PFSK-1 (cell line): ENCODE data around the gene PTAR1.

Experiments
- POLR2AphosphoS5 ChIP-seq: IDR thresholded peaks from 2 replicates; pipeline ENCODE4 v1.6.1; 2012; ENCODE audit warnings: low read depth, mild to moderate bottlenecking, control low read depth, low read length, moderate library complexity
- SIN3A ChIP-seq: IDR thresholded peaks from 2 replicates; pipeline ENCODE4 v1.6.1; 2012; ENCODE audit warnings: mild to moderate bottlenecking, low read length, moderate library complexity, borderline replicate concordance; ENCODE audit not compliant: insufficient read depth
- TAF1 ChIP-seq: IDR thresholded peaks from 2 replicates; pipeline ENCODE4 v1.6.1; 2012; ENCODE audit warnings: low read length, control low read depth, borderline replicate concordance; ENCODE audit not compliant: insufficient read depth
- TF ChIP-seq, protein P1 (sequence below), 2 experiments: IDR thresholded peaks; 2 replicates each; pipeline versions ENCODE4 v1.6.1 to v1.8.0; 2011 to 2012; ENCODE audit warnings: low read depth in 2 of 2, low read length in 2 of 2, control low read depth in 1 of 2, inconsistent platforms in 1 of 2, mild to moderate bottlenecking in 1 of 2, moderate library complexity in 1 of 2; ENCODE audit not compliant: insufficient read depth in 1 of 2

DNA sequence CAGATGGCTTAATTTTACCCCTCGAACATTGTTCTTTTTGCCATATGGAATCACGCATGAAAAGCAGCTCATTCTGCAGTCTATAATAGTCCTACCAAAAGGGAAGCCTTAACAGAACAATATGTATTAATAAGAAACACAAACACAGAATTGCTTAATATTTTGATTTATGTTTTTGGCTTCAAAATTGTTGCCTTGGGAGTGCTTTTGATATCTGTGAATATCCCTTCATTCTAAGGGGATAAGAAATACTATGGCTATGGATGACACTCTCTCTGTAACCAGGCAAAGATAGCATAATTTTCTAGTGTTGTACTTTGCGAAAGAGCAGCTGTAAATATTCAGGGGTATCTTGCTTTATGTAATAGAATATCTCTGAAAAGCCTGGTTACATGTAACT, 34.5 kb upstream of the PTAR1 start:
- TF ChIP-seq POLR2AphosphoS5, result no peak
- TF ChIP-seq TAF1, result no peak
- TF ChIP-seq, protein P1, sequence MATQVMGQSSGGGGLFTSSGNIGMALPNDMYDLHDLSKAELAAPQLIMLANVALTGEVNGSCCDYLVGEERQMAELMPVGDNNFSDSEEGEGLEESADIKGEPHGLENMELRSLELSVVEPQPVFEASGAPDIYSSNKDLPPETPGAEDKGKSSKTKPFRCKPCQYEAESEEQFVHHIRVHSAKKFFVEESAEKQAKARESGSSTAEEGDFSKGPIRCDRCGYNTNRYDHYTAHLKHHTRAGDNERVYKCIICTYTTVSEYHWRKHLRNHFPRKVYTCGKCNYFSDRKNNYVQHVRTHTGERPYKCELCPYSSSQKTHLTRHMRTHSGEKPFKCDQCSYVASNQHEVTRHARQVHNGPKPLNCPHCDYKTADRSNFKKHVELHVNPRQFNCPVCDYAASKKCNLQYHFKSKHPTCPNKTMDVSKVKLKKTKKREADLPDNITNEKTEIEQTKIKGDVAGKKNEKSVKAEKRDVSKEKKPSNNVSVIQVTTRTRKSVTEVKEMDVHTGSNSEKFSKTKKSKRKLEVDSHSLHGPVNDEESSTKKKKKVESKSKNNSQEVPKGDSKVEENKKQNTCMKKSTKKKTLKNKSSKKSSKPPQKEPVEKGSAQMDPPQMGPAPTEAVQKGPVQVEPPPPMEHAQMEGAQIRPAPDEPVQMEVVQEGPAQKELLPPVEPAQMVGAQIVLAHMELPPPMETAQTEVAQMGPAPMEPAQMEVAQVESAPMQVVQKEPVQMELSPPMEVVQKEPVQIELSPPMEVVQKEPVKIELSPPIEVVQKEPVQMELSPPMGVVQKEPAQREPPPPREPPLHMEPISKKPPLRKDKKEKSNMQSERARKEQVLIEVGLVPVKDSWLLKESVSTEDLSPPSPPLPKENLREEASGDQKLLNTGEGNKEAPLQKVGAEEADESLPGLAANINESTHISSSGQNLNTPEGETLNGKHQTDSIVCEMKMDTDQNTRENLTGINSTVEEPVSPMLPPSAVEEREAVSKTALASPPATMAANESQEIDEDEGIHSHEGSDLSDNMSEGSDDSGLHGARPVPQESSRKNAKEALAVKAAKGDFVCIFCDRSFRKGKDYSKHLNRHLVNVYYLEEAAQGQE (IDR thresholded peaks at IDR 0.05; ENCODE audit: insufficient read depth in 1 of 2, low read depth in 2 of 2, low read length in 2 of 2), result no peak
- no peak for TF ChIP-seq SIN3A
